Endothelial cell of umbilical vein (primary cell): Measurements from ENCODE around the gene CALN1.

Experiments used
- EZH2 ChIP-seq: IDR thresholded peaks from 2 replicates; pipeline ENCODE4 v1.6.1; 2012; ENCODE audit warnings: borderline replicate concordance, low read depth, mild to moderate bottlenecking, moderate library complexity, low read length, inconsistent platforms; ENCODE audit not compliant: severe bottlenecking
- POLR2A ChIP-seq: IDR thresholded peaks from 2 replicates; pipeline ENCODE4 v1.6.1; 2012; ENCODE audit warnings: low read depth, mild to moderate bottlenecking, control low read depth, low read length
- TF ChIP-seq, protein P1 (sequence below), 2 donors: IDR thresholded peaks; 1 replicate in 1 of 2; 2 replicates in 1 of 2; pipeline ENCODE4 v1.5.1; 2011; ENCODE audit warnings: low read length in 2 of 2, mild to moderate bottlenecking in 2 of 2, moderate library complexity in 2 of 2, control low read depth in 1 of 2, inconsistent platforms in 1 of 2, low read depth in 1 of 2; ENCODE audit not compliant: insufficient read depth in 1 of 2; ENCODE audit errors: extremely low read depth in 1 of 2

DNA sequence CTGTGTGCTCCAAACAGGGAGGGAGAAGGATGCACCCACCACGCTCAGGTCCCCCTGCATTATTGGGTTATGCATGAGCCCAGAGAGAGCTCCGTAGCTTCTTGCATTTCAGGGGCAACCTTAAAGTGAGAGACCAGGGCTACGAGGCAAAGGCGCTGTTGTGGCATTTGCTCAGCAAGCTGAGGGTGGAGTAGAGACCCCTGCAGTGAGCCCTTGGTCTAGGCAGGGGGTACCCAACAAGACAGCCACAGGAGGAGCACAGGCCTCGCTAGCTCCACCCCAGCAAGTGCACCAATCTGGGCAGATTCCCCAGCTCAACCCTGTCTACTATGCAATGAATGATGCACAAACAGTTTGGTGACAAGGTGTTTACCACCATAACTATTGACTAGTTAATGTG is 198.4 kb downstream of the CALN1 start:
- TF ChIP-seq EZH2 (no peak), POLR2A (no peak)
- TF ChIP-seq, protein P1, sequence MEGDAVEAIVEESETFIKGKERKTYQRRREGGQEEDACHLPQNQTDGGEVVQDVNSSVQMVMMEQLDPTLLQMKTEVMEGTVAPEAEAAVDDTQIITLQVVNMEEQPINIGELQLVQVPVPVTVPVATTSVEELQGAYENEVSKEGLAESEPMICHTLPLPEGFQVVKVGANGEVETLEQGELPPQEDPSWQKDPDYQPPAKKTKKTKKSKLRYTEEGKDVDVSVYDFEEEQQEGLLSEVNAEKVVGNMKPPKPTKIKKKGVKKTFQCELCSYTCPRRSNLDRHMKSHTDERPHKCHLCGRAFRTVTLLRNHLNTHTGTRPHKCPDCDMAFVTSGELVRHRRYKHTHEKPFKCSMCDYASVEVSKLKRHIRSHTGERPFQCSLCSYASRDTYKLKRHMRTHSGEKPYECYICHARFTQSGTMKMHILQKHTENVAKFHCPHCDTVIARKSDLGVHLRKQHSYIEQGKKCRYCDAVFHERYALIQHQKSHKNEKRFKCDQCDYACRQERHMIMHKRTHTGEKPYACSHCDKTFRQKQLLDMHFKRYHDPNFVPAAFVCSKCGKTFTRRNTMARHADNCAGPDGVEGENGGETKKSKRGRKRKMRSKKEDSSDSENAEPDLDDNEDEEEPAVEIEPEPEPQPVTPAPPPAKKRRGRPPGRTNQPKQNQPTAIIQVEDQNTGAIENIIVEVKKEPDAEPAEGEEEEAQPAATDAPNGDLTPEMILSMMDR (IDR thresholded peaks at IDR 0.05; ENCODE audit: extremely low read depth in 1 of 2, insufficient read depth in 1 of 2, low read depth in 1 of 2, low read length in 2 of 2), result no peak
